ENCODE data around the gene SAC3D1. TPM values are rescaled to one million over a fixed set of nuclear protein-coding genes. Genes with fewer than 3 reads are reported as not detected.
"Not testable (repeated sequence)": the region's sequence is repeated elsewhere in the genome, so short reads cannot be mapped to it uniquely, and the experiment has no call there.

The SAC3D1 gene
- total RNA-seq, 1 donor from 2014 or later: 25.5 TPM

DNA sequence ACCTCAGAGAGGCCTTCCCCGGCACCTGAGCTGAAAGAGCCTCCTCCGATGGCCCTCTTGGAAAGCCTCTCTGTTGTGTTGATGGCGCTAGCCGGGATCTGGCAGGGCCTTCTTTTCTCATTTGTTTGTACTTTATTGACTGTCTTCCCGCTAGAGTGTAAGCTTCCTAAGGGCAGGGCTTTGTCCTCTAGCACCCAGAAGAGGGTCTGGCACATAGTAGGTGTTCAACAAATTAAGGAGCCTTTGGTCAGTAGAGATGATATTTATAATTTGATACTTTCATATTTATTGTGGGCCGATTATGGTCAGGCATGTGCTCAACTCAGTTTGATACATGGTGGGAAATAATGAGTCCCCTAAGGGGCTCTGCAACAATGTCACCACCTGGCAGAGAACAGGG is 23.1 kb upstream of the SAC3D1 start:
- no peak for TF ChIP-seq CTCF (IDR thresholded peaks at IDR 0.05; ENCODE audit: insufficient read depth, low read length, poor library complexity, severe bottlenecking)
- Histone ChIP-seq H3K27me3 (ENCODE audit: control insufficient read depth, insufficient read depth, low read length) (no peaks in the 10 kb centered on the region), H3K36me3 (ENCODE audit: control insufficient read depth, insufficient read depth, low read length) (peaks cover 1% of the 10 kb centered on the region), H3K4me3 (ENCODE audit: low read depth, low read length) (no peak overlapping the region)
- no peak for DNase-seq (ENCODE audit: low read depth)

DNA sequence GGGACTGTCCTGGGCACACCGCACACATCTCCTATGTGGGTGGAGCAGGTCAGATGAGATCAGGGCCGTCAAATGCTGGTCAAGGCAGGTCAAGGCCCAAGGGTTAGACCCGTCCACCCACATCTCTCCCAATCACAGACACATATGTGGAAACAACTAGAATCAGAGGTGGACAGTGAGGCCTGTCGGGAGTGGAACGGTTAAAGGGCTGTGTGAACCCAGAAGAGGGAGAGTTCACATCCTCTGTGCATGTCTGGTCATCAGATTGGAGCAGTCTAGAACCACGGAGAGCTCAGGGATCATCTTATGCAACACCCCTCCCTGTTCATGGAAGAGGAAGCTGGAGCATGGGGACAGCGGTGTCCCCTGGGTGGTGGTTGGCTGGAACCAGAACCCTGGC is 21.2 kb upstream of the SAC3D1 start:
- no peak for TF ChIP-seq CTCF (IDR thresholded peaks at IDR 0.05; ENCODE audit: insufficient read depth, low read length, poor library complexity, severe bottlenecking)
- DNase-seq (ENCODE audit: low read depth): no peak
- H3K27me3 ChIP-seq (ENCODE audit: control insufficient read depth, insufficient read depth, low read length): no peaks in the 10 kb centered on the region
- H3K36me3 ChIP-seq (ENCODE audit: control insufficient read depth, insufficient read depth, low read length): peaks cover 1% of the 10 kb centered on the region
- no peak overlapping the region for H3K4me3 ChIP-seq (ENCODE audit: low read depth, low read length)

GRCh38 chr11:65021003-65021402 is 20.0 kb upstream of the SAC3D1 start:
- Histone ChIP-seq H3K4me3 (ENCODE audit: low read depth, low read length) (no peak overlapping the region), H3K27me3 (ENCODE audit: control insufficient read depth, insufficient read depth, low read length) (no peaks in the 10 kb centered on the region), H3K36me3 (ENCODE audit: control insufficient read depth, insufficient read depth, low read length) (peaks cover 1% of the 10 kb centered on the region)
- TF ChIP-seq CTCF (IDR thresholded peaks at IDR 0.05; ENCODE audit: insufficient read depth, low read length, poor library complexity, severe bottlenecking): no peak
- DNase-seq (ENCODE audit: low read depth): no peak

DNA sequence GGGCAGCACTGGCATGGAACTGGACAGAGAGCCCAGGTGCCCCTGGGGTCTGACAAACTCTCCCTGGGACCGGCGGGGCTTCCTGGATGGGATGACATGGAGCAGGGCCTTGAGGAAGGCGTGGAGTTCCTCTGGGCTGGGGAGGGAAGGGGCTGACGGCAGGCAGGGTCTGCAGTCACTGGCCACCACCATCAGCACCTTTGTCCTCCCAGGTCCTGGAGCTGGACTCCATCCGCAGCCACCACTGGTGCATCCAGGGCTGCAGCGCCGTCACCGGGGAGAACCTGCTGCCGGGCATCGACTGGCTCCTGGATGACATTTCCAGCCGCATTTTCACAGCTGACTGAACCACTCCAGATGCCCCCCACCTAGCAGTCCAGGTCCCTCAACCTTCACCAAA is 19.5 kb upstream of the SAC3D1 start:
- Histone ChIP-seq H3K36me3 (ENCODE audit: control insufficient read depth, insufficient read depth, low read length) (peaks cover 1% of the 10 kb centered on the region), H3K27me3 (ENCODE audit: control insufficient read depth, insufficient read depth, low read length) (no peaks in the 10 kb centered on the region), H3K4me3 (ENCODE audit: low read depth, low read length) (no peak overlapping the region)
- no peak for DNase-seq (ENCODE audit: low read depth)
- TF ChIP-seq CTCF (IDR thresholded peaks at IDR 0.05; ENCODE audit: insufficient read depth, low read length, poor library complexity, severe bottlenecking): no peak

DNA sequence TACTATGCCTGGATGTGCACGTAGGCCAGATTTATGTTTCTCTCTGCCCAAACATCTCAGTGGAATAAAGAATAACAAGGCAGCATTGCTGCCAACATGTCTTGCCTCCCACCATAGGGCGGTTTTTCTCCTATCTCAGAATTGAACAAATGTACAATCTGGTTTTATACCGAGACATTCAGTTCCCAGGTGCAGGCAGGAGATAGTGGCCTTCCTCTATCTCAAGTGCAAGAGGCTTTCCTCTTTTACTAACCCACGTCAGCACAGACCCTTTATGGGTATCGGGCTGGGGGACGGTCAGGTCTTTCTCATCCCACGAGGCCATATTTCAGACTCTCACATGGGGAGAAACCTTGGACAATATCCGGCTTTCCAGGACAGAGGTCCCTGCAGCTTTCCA is 17.5 kb upstream of the SAC3D1 start:
- not testable (repeated sequence) for H3K4me3 ChIP-seq (ENCODE audit: low read depth, low read length); H3K27me3 ChIP-seq (ENCODE audit: control insufficient read depth, insufficient read depth, low read length); H3K36me3 ChIP-seq (ENCODE audit: control insufficient read depth, insufficient read depth, low read length); DNase-seq (ENCODE audit: low read depth)

DNA sequence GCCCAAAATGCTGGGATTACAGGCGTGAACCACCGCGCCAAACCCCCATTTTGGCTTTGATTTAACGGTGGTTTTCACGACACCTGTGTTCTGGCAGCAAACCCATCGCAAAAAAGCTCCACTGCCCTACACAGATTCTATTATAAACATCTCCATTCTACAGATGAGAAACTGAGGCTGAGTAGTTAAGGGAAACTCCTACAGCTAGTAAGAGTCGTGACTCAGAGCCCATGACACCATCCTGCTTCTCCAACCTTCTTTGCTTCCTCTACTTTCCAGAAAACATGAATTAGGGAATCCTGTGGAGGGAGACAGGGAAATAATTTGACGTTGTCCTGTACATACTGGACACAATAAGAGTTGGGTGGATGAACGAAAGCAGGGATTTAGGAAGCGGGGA is 14.2 kb upstream of the SAC3D1 start:
- Histone ChIP-seq H3K4me3 (ENCODE audit: low read depth, low read length) (peak overlapping the region; percentile 15), H3K27me3 (ENCODE audit: control insufficient read depth, insufficient read depth, low read length) (no peaks in the 10 kb centered on the region), H3K36me3 (ENCODE audit: control insufficient read depth, insufficient read depth, low read length) (no peaks in the 10 kb centered on the region)
- TF ChIP-seq CTCF (IDR thresholded peaks at IDR 0.05; ENCODE audit: insufficient read depth, low read length, poor library complexity, severe bottlenecking): no peak
- no peak for DNase-seq (ENCODE audit: low read depth)
